Mesenchymal stem cell (in vitro differentiated cells and primary cell): ENCODE results near the gene EPS8L3. TPM values are rescaled to one million over a fixed set of nuclear protein-coding genes. Genes with fewer than 3 reads are reported as not detected.

Source experiments
- DNase-seq: peaks from one replicate; pipeline ENCODE4 v3.0.0-alpha.2; 2013
- H2AFZ ChIP-seq: one replicate; pipeline ENCODE4 v1.6.1; 2013; ENCODE audit warnings: low read depth, mild to moderate bottlenecking, control low read depth, inconsistent platforms, low read length, moderate library complexity
- H2AK5ac ChIP-seq: 2 replicates; pipeline ENCODE4 v1.6.1; 2013; ENCODE audit warnings: low read length, moderate library complexity, mild to moderate bottlenecking, inconsistent platforms; ENCODE audit not compliant: severe bottlenecking
- H2BK120ac ChIP-seq: one replicate; pipeline ENCODE4 v1.6.1; 2013; ENCODE audit warnings: low read depth, mild to moderate bottlenecking, inconsistent platforms, low read length, moderate library complexity
- H2BK12ac ChIP-seq, 2 experiments: one replicate each; pipeline ENCODE4 v1.6.1; 2013; ENCODE audit warnings: inconsistent platforms in 2 of 2, low read length in 2 of 2, mild to moderate bottlenecking in 2 of 2, moderate library complexity in 2 of 2, control low read depth in 1 of 2
- H2BK15ac ChIP-seq: one replicate; pipeline ENCODE4 v1.6.1; 2013; ENCODE audit warnings: mild to moderate bottlenecking, low read depth, inconsistent platforms; ENCODE audit not compliant: poor library complexity, severe bottlenecking
- H2BK5ac ChIP-seq: 2 replicates; pipeline ENCODE4 v1.6.1; 2013; ENCODE audit warnings: low read depth, mild to moderate bottlenecking, low read length, control low read depth, inconsistent platforms; ENCODE audit not compliant: poor library complexity, severe bottlenecking
- H3K14ac ChIP-seq, 2 experiments: one replicate each; pipeline ENCODE4 v1.6.1; 2013; ENCODE audit warnings: inconsistent platforms in 2 of 2, low read length in 2 of 2, control low read depth in 1 of 2, mild to moderate bottlenecking in 1 of 2, moderate library complexity in 1 of 2
- H3K18ac ChIP-seq, 2 experiments: one replicate each; pipeline ENCODE4 v1.6.1; 2013; ENCODE audit warnings: inconsistent platforms in 2 of 2, low read length in 2 of 2, control low read depth in 1 of 2, low read depth in 1 of 2, mild to moderate bottlenecking in 1 of 2
- H3K23ac ChIP-seq, 2 experiments: one replicate each; pipeline ENCODE4 v1.6.1; 2013; ENCODE audit warnings: inconsistent platforms in 2 of 2, low read length in 2 of 2, mild to moderate bottlenecking in 2 of 2, moderate library complexity in 2 of 2, control low read depth in 1 of 2
- H3K27ac ChIP-seq: 2 replicates; pipeline ENCODE4 v1.5.1; 2013; ENCODE audit warnings: mild to moderate bottlenecking, moderate library complexity, low read length, control low read depth, inconsistent platforms; ENCODE audit not compliant: poor library complexity, severe bottlenecking
- H3K27me3 ChIP-seq, 2 experiments: 2 replicates each; pipeline versions ENCODE4 v1.6.1 to v1.7.0; 2013; ENCODE audit warnings: low read length in 2 of 2, mild to moderate bottlenecking in 2 of 2, moderate library complexity in 2 of 2, control low read depth in 1 of 2, inconsistent platforms in 1 of 2; ENCODE audit not compliant: control insufficient read depth in 1 of 2, insufficient read depth in 1 of 2
- H3K36me3 ChIP-seq, 2 experiments: 2 replicates each; pipeline versions ENCODE4 v1.6.1 to v1.7.0; 2013; ENCODE audit warnings: low read length in 2 of 2, control low read depth in 1 of 2, inconsistent platforms in 1 of 2, low read depth in 1 of 2, mild to moderate bottlenecking in 1 of 2; ENCODE audit not compliant: insufficient read depth in 2 of 2, control insufficient read depth in 1 of 2
- H3K4ac ChIP-seq, 2 experiments: one replicate each; pipeline ENCODE4 v1.6.1; 2013; ENCODE audit warnings: inconsistent platforms in 2 of 2, low read length in 2 of 2, mild to moderate bottlenecking in 2 of 2, moderate library complexity in 2 of 2, control low read depth in 1 of 2, low read depth in 1 of 2
- H3K4me1 ChIP-seq: 2 replicates; pipeline ENCODE4 v1.6.1; 2013; ENCODE audit warnings: low read depth, low read length, control low read depth; ENCODE audit not compliant: control insufficient read depth, insufficient read depth
- H3K4me2 ChIP-seq: 2 replicates; pipeline ENCODE4 v1.6.1; 2013; ENCODE audit warnings: low read length, mild to moderate bottlenecking, inconsistent platforms; ENCODE audit not compliant: poor library complexity, severe bottlenecking
- H3K4me3 ChIP-seq, 2 experiments: 2 replicates each; pipeline versions ENCODE4 v1.5.1 to v1.7.0; 2013; ENCODE audit warnings: low read length in 2 of 2, mild to moderate bottlenecking in 2 of 2, control low read depth in 1 of 2, low read depth in 1 of 2; ENCODE audit not compliant: insufficient read depth in 1 of 2
- H3K79me1 ChIP-seq: replicated peaks from 2 replicates; pipeline ENCODE4 v1.6.1; 2013; ENCODE audit warnings: mild to moderate bottlenecking, control low read depth, low read length, inconsistent platforms; ENCODE audit not compliant: poor library complexity, severe bottlenecking
- H3K9ac ChIP-seq: 2 replicates; pipeline ENCODE4 v1.7.0; 2013; ENCODE audit warnings: mild to moderate bottlenecking, low read length, moderate library complexity
- H3K9me3 ChIP-seq: 2 replicates; pipeline ENCODE4 v1.7.0; 2013; ENCODE audit warnings: mild to moderate bottlenecking, low read length; ENCODE audit not compliant: control insufficient read depth
- H4K8ac ChIP-seq: one replicate; pipeline ENCODE4 v1.6.1; 2013; ENCODE audit warnings: inconsistent platforms, mild to moderate bottlenecking, low read length, moderate library complexity
- H4K91ac ChIP-seq: one replicate; pipeline ENCODE4 v1.6.1; 2013; ENCODE audit warnings: mild to moderate bottlenecking, low read length, inconsistent platforms
- WGBS: methylation state at CpG from one replicate; pipeline ENCODE4 v1.1.7; 2013; ENCODE audit warnings: mixed read lengths; 5-methylcytosine and 5-hydroxymethylcytosine counted together
- polyA plus RNA-seq, 2 experiments: library from polyadenylated mRNA; stranded (reverse); fragments of 200-250 nt; gene quantifications; one replicate each; pipeline ENCODE4 v1.2.3, GENCODE V29; 2013

The EPS8L3 gene
- not detected for polyA plus RNA-seq (2013, experiment 1 of 2)
- polyA plus RNA-seq (2013, experiment 2 of 2) = not detected

GRCh38 chr1:109763646-109764415, at the start of gene EPS8L3:
TSS of gene EPS8L3 (minus strand) at chr1:109763923. CDS start at chr1:109761749, 2,174 bp downstream.
- 98% methylated on average over 11 of the region's 11 CpGs for whole genome bisulfite sequencing
- Histone ChIP-seq H3K23ac (no peak within 1 kb of the TSS), H4K91ac (peak within 1 kb of the TSS; percentile 90), H3K27ac (no peak within 1 kb of the TSS), H2BK15ac (no peak within 1 kb of the TSS), H3K27me3 (peaks cover 7 to 13% of the 10 kb centered on the region in 2 experiments), H3K79me1 (no peaks in the 10 kb centered on the region), H2BK12ac (peak within 1 kb of the TSS; percentile 34 to 86), H3K9me3 (no peaks in the 10 kb centered on the region), H3K4me2 (no peak within 1 kb of the TSS), H3K36me3 (no peaks in the 10 kb centered on the region), H2AK5ac (no peak within 1 kb of the TSS), H3K14ac (peak within 1 kb of the TSS in 1 of 2 experiments; percentile 86), H2BK120ac (peak within 1 kb of the TSS; percentile 94), H3K18ac (peak within 1 kb of the TSS; percentile 78 to 85), H4K8ac (peak within 1 kb of the TSS; percentile 91), H2AFZ (peak within 1 kb of the TSS; percentile 42), H3K4ac (peak within 1 kb of the TSS; percentile 92 to 95), H3K4me3 (no peak within 1 kb of the TSS), H3K4me1 (no peaks in the 10 kb centered on the region), H3K9ac (no peak within 1 kb of the TSS), H2BK5ac (no peak within 1 kb of the TSS)
- DNase-seq = no peak

GRCh38 chr1:109812691-109813393, 49.1 kb upstream of the EPS8L3 start:
- no peaks in the 10 kb centered on the region for H3K27me3 ChIP-seq
- no peak overlapping the region for H4K91ac ChIP-seq
- H3K4ac ChIP-seq = no peak overlapping the region
- H3K27ac ChIP-seq = no peak overlapping the region
- H3K4me3 ChIP-seq = no peak overlapping the region
- no peak overlapping the region for H4K8ac ChIP-seq
- H2AK5ac ChIP-seq = no peak overlapping the region
- no peak for DNase-seq
- H3K9me3 ChIP-seq = peaks cover 6% of the 10 kb centered on the region
- WGBS = 86% methylated on average over 1 of the region's 1 CpG
- H3K14ac ChIP-seq = no peak overlapping the region
- H3K4me1 ChIP-seq = peaks cover 5% of the 10 kb centered on the region
- no peak overlapping the region for H3K18ac ChIP-seq
- peaks cover 0 to 2% of the 10 kb centered on the region in 2 experiments for H3K36me3 ChIP-seq
- no peak overlapping the region for H3K9ac ChIP-seq
- H2BK5ac ChIP-seq = no peak overlapping the region
- H3K23ac ChIP-seq = no peak overlapping the region
- H2BK15ac ChIP-seq = no peak overlapping the region
- no peak overlapping the region for H2BK12ac ChIP-seq
- H3K4me2 ChIP-seq = no peak overlapping the region
- H2AFZ ChIP-seq = no peak overlapping the region
- no peak overlapping the region for H2BK120ac ChIP-seq
- no peaks in the 10 kb centered on the region for H3K79me1 ChIP-seq

- no peak overlapping the region for H2BK120ac ChIP-seq
- no peak for DNase-seq
- no peaks in the 10 kb centered on the region for H3K27me3 ChIP-seq
- H3K18ac ChIP-seq = peak overlapping the region in 1 of 2 experiments; percentile 76
- peak overlapping the region; percentile 9 for H4K91ac ChIP-seq
- no peaks in the 10 kb centered on the region for H3K9me3 ChIP-seq
- peaks cover 12% of the 10 kb centered on the region for H3K4me1 ChIP-seq
- peak overlapping the region; percentile 19 for H4K8ac ChIP-seq
- no peak overlapping the region for H3K27ac ChIP-seq
- no peaks in the 10 kb centered on the region for H3K79me1 ChIP-seq
- H2AFZ ChIP-seq = no peak overlapping the region
- H2BK15ac ChIP-seq = no peak overlapping the region
- H3K4ac ChIP-seq = no peak overlapping the region
- no peak overlapping the region for H3K9ac ChIP-seq
- no peaks in the 10 kb centered on the region for H3K36me3 ChIP-seq
- H3K23ac ChIP-seq = no peak overlapping the region
- peak overlapping the region in 1 of 2 experiments; percentile 13 for H3K14ac ChIP-seq
- no peak overlapping the region for H2BK5ac ChIP-seq
- no peak overlapping the region for H3K4me3 ChIP-seq
- 98% methylated on average over 6 of the region's 6 CpGs for WGBS
- no peak overlapping the region for H2AK5ac ChIP-seq
- H3K4me2 ChIP-seq = no peak overlapping the region
- H2BK12ac ChIP-seq = peak overlapping the region in 1 of 2 experiments; percentile 4
Measured at GRCh38 chr1:109808703-109809102, 45.0 kb upstream of the EPS8L3 start.
